Measurements from ENCODE around the gene PARP1.

The PARP1 gene

GRCh38 chr1:226409392-226409791 is 1.5 kb upstream of the PARP1 start:
- DNase-seq (ENCODE audit: low read depth), result no peak
- TF ChIP-seq CTCF (IDR thresholded peaks at IDR 0.05; ENCODE audit: low read length, missing control alignments), result no peak
- H3K4me3 ChIP-seq (replicated peaks; ENCODE audit: low read depth, low read length), result no peak overlapping the region

GRCh38 chr1:226408285-226409184 is 642 bp upstream of the PARP1 start:
- peak overlapping the region; percentile 32 for H3K4me3 ChIP-seq (replicated peaks; ENCODE audit: low read depth, low read length)
- TF ChIP-seq CTCF (IDR thresholded peaks at IDR 0.05; ENCODE audit: low read length, missing control alignments), result peak; percentile 0
- no peak for DNase-seq (ENCODE audit: low read depth)

GRCh38 chr1:226407199-226407496 is 745 bp downstream of the PARP1 start:
- peak overlapping the region; percentile 74 for H3K4me3 ChIP-seq (replicated peaks; ENCODE audit: low read depth, low read length)
- DNase-seq (ENCODE audit: low read depth), result no peak
- no peak for TF ChIP-seq CTCF (IDR thresholded peaks at IDR 0.05; ENCODE audit: low read length, missing control alignments)

- no peak for TF ChIP-seq CTCF (IDR thresholded peaks at IDR 0.05; ENCODE audit: low read length, missing control alignments)
- DNase-seq (ENCODE audit: low read depth), result peak; percentile 6
- peak overlapping the region; percentile 74 for H3K4me3 ChIP-seq (replicated peaks; ENCODE audit: low read depth, low read length)
Measured at GRCh38 chr1:226406401-226406881, 1.5 kb downstream of the PARP1 start.

GRCh38 chr1:226405411-226405988 is 2.4 kb downstream of the PARP1 start:
- H3K4me3 ChIP-seq (replicated peaks; ENCODE audit: low read depth, low read length), result no peak overlapping the region
- no peak for DNase-seq (ENCODE audit: low read depth)
- no peak for TF ChIP-seq CTCF (IDR thresholded peaks at IDR 0.05; ENCODE audit: low read length, missing control alignments)

GRCh38 chr1:226404904-226405222 is 3.0 kb downstream of the PARP1 start:
- no peak for DNase-seq (ENCODE audit: low read depth)
- TF ChIP-seq CTCF (IDR thresholded peaks at IDR 0.05; ENCODE audit: low read length, missing control alignments), result no peak
- no peak overlapping the region for H3K4me3 ChIP-seq (replicated peaks; ENCODE audit: low read depth, low read length)

Measured in fibroblast of pulmonary artery (primary cell).